Measurements from ENCODE around the gene CYP4F11. TPM values are rescaled to one million over a fixed set of nuclear protein-coding genes. Genes with fewer than 3 reads are reported as not detected.

CYP4F11 gene
- total RNA-seq, 1 experiment from 2014 or later: 2.6 TPM

DNA sequence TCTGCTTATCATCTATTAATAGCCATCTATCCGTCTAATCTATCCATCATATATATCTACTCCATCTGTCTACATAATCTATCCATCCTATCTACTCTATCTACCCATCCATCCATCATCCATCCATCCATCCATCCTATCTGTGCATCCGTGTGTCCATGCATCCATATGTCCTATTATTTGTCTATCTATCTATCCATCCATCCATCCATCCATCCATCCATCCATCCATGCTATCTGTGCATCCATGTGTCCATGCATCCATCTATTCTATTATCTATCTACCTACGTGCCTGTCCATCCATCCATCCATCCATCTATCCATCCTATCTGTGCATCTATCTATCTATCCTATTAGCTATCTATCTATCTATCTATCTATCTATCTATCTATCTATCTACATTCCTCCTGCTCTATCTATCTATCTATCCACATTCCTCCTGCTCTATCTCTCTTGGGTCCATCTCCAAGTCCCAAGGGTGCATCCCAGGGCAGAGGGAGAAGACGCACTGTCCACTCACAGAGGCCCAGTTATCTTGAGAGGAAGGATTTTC, 38.4 kb downstream of the CYP4F11 start:
- Mint-ChIP-seq H3K27ac (ENCODE audit: unreplicated experiment) (no peak overlapping the region), H3K4me1 (ENCODE audit: low read depth, unreplicated experiment) (no peaks in the 10 kb centered on the region), H3K36me3 (ENCODE audit: insufficient read depth, unreplicated experiment) (no peaks in the 10 kb centered on the region), H3K9me3 (ENCODE audit: low read depth, unreplicated experiment) (peaks cover 4% of the 10 kb centered on the region), H3K4me3 (ENCODE audit: low read depth, unreplicated experiment) (no peak overlapping the region), H3K27me3 (ENCODE audit: unreplicated experiment) (no peaks in the 10 kb centered on the region)
- intact Hi-C loops (cut with micrococcal nuclease; ENCODE audit: unreplicated experiment): no loop called here
- no TSS peak for BruUV-seq (replicated peaks)
- CTCF ChIA-PET: no interaction called here
- DNase-seq: no peak
- TF ChIP-seq CTCF (IDR thresholded peaks at IDR 0.05; ENCODE audit: unreplicated experiment): no peak

GRCh38 chr19:15894359-15894758, 40.0 kb downstream of the CYP4F11 start:
- peaks cover 4% of the 10 kb centered on the region for H3K9me3 Mint-ChIP-seq (ENCODE audit: low read depth, unreplicated experiment)
- intact Hi-C loops (cut with micrococcal nuclease; ENCODE audit: unreplicated experiment): no loop called here
- no TSS peak for BruUV-seq (replicated peaks)
- no peaks in the 10 kb centered on the region for H3K4me1 Mint-ChIP-seq (ENCODE audit: low read depth, unreplicated experiment)
- no peak for DNase-seq
- no peaks in the 10 kb centered on the region for H3K36me3 Mint-ChIP-seq (ENCODE audit: insufficient read depth, unreplicated experiment)
- no peak for TF ChIP-seq CTCF (IDR thresholded peaks at IDR 0.05; ENCODE audit: unreplicated experiment)
- CTCF ChIA-PET: no interaction called here
- H3K27ac Mint-ChIP-seq (ENCODE audit: unreplicated experiment): no peak overlapping the region
- no peak overlapping the region for H3K4me3 Mint-ChIP-seq (ENCODE audit: low read depth, unreplicated experiment)
- no peaks in the 10 kb centered on the region for H3K27me3 Mint-ChIP-seq (ENCODE audit: unreplicated experiment)

- Mint-ChIP-seq H3K27me3 (ENCODE audit: unreplicated experiment) (no peaks in the 10 kb centered on the region), H3K27ac (ENCODE audit: unreplicated experiment) (no peak overlapping the region), H3K4me3 (ENCODE audit: low read depth, unreplicated experiment) (no peak overlapping the region), H3K4me1 (ENCODE audit: low read depth, unreplicated experiment) (no peaks in the 10 kb centered on the region), H3K9me3 (ENCODE audit: low read depth, unreplicated experiment) (peaks cover 4% of the 10 kb centered on the region), H3K36me3 (ENCODE audit: insufficient read depth, unreplicated experiment) (no peaks in the 10 kb centered on the region)
- intact Hi-C loops (cut with micrococcal nuclease; ENCODE audit: unreplicated experiment): no loop called here
- no TSS peak for BruUV-seq (replicated peaks)
- CTCF ChIA-PET: no interaction called here
- no peak for DNase-seq
- TF ChIP-seq CTCF (IDR thresholded peaks at IDR 0.05; ENCODE audit: unreplicated experiment): no peak
Observed at GRCh38 chr19:15893477-15893876, 40.9 kb downstream of the CYP4F11 start.

DNA sequence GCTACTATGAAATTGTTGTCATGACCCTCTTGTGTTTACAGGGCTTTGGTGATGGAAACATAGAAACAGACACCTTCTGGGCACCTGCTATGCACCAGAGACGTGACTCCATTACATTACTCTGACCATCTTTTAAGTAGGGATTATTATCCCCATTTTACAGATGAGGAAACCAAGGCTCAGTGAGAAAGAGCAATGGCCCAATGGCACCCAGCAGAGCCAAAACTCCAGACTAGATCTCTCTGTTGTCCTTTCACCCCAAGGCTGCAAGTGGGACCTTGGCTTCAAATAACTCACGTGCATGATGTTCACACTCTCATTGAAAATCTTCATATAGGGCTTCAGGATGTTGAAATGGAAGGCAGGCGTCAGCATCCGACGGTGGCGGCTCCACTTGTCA, 42.3 kb downstream of the CYP4F11 start:
- CTCF ChIA-PET: no interaction called here
- H3K27ac Mint-ChIP-seq (ENCODE audit: unreplicated experiment): no peak overlapping the region
- DNase-seq: no peak
- no peaks in the 10 kb centered on the region for H3K27me3 Mint-ChIP-seq (ENCODE audit: unreplicated experiment)
- no peaks in the 10 kb centered on the region for H3K4me1 Mint-ChIP-seq (ENCODE audit: low read depth, unreplicated experiment)
- intact Hi-C loops (cut with micrococcal nuclease; ENCODE audit: unreplicated experiment): no loop called here
- no peak for TF ChIP-seq CTCF (IDR thresholded peaks at IDR 0.05; ENCODE audit: unreplicated experiment)
- no peak overlapping the region for H3K4me3 Mint-ChIP-seq (ENCODE audit: low read depth, unreplicated experiment)
- H3K36me3 Mint-ChIP-seq (ENCODE audit: insufficient read depth, unreplicated experiment): no peaks in the 10 kb centered on the region
- H3K9me3 Mint-ChIP-seq (ENCODE audit: low read depth, unreplicated experiment): peaks cover 4% of the 10 kb centered on the region
- no TSS peak for BruUV-seq (replicated peaks)

Measured in Calu3 (cell line).